HepG2 (cell line): ENCODE results near the gene CTNNA2. TPM values are rescaled to one million over a fixed set of nuclear protein-coding genes. Genes with fewer than 3 reads are reported as not detected.

Experiments used
- ATAC-seq: fragments of 200-7000 bp; cut with Tn5 transposase; 3 replicates; pipeline ENCODE4 v1.9.1; 2020; ENCODE audit warnings: mild to moderate bottlenecking, moderate library complexity
- BruUV-seq: library from RNA; stranded (reverse); fragments of 400-500 nt; replicated peaks from 2 replicates; lab custom pipeline; 2021; lab: Mats Ljungman, UMichigan
- CTCF ChIA-PET: fragments of 300-600 bp; formaldehyde crosslinking; extraction: SDS; loops from one replicate; lab custom pipeline; 2021; ENCODE audit warnings: low total read pairs, inconsistent platforms, low intra/inter-chr PET ratio; lab: Yijun Ruan, JAX
- POLR2A ChIA-PET: fragments of 350-600 bp; sonication (Branson Sonifier 250); formaldehyde crosslinking; loops from one replicate; lab custom pipeline; 2020; ENCODE audit warnings: antibody characterized with exemption, inconsistent platforms; lab: Yijun Ruan, JAX
- DNase-seq: peaks from one replicate; pipeline ENCODE4 v3.0.0-alpha.2; 2015; ENCODE audit warnings: low spot score
- FAIRE-seq: peaks from 3 replicates; lab custom pipeline; 2011; peaks lifted over from hg19 to GRCh38; lab: Jason Lieb, UNC
- H2AFZ ChIP-seq: one replicate; pipeline ENCODE4 v1.6.1; 2011; ENCODE audit warnings: low read length, inconsistent platforms
- H3K27ac ChIP-seq: fragments of 300-600 bp; 3 replicates; pipeline ENCODE4 v1.8.0; 2011; ENCODE audit warnings: mixed run types, mild to moderate bottlenecking, mixed read lengths, low read length, inconsistent platforms; ENCODE audit not compliant: insufficient read depth; ENCODE audit errors: extremely low read length
- H3K27me3 ChIP-seq, 2 experiments: fragments of 200-600 bp in 1 of 2; 2 replicates in 1 of 2; 3 replicates in 1 of 2; pipeline versions ENCODE4 v1.6.0 to v1.8.0; 2011; ENCODE audit warnings: low read length in 2 of 2, mild to moderate bottlenecking in 2 of 2, moderate library complexity in 2 of 2, inconsistent platforms in 1 of 2; ENCODE audit not compliant: insufficient read depth in 2 of 2, control insufficient read depth in 1 of 2
- H3K36me3 ChIP-seq, 2 experiments: fragments of 200-600 bp in 1 of 2; replicated peaks in 1 of 2; 2 replicates in 1 of 2; 3 replicates in 1 of 2; pipeline versions ENCODE4 v1.5.1 to v1.8.0; 2011; ENCODE audit warnings: low read length in 2 of 2, inconsistent platforms in 1 of 2; ENCODE audit not compliant: insufficient read depth in 2 of 2, control insufficient read depth in 1 of 2
- H3K4me1 ChIP-seq: 2 replicates; pipeline ENCODE4 v1.5.1; 2012; ENCODE audit warnings: low read length, inconsistent platforms; ENCODE audit not compliant: insufficient read depth
- H3K4me2 ChIP-seq: 2 replicates; pipeline ENCODE4 v1.6.0; 2011; ENCODE audit warnings: low read depth, low read length, inconsistent platforms
- H3K4me3 ChIP-seq, 3 experiments: fragments of 200-600 bp in 1 of 3; sonication (generic), shearing (Covaris generic) in 1 of 3; replicated peaks in 1 of 3; 2 replicates each; pipeline ENCODE4 v1.5.1; 2011 to 2016; ENCODE audit warnings: low read length in 3 of 3, inconsistent platforms in 2 of 3, low read depth in 2 of 3, mild to moderate bottlenecking in 2 of 3, control low read depth in 1 of 3, mixed read lengths in 1 of 3; ENCODE audit not compliant: insufficient read depth in 1 of 3
- H3K79me2 ChIP-seq: one replicate; pipeline ENCODE4 v1.6.1; 2011; ENCODE audit warnings: low read length, inconsistent platforms; ENCODE audit not compliant: insufficient read depth
- H3K9ac ChIP-seq: 2 replicates; pipeline ENCODE4 v1.6.0; 2011; ENCODE audit warnings: mild to moderate bottlenecking, low read depth, low read length, inconsistent platforms; ENCODE audit not compliant: insufficient read depth
- H3K9me3 ChIP-seq: 2 replicates; pipeline ENCODE4 v1.5.1; 2012; ENCODE audit warnings: mild to moderate bottlenecking, low read length
- H4K20me1 ChIP-seq: 2 replicates; pipeline ENCODE4 v1.6.0; 2011; ENCODE audit warnings: inconsistent platforms, mild to moderate bottlenecking, low read length, moderate library complexity; ENCODE audit not compliant: insufficient read depth
- AHDC1 ChIP-seq: sonication (generic); formaldehyde crosslinking; IDR thresholded peaks from 2 replicates; pipeline ENCODE4 v1.5.1; 2020; ENCODE audit warnings: mild to moderate bottlenecking, missing genetic modification reagents, borderline replicate concordance
- KDM6A ChIP-seq: IDR thresholded peaks from 2 replicates; pipeline ENCODE4 v1.6.1; 2016; ENCODE audit warnings: low read depth
- NFKBIZ ChIP-seq: IDR thresholded peaks from 2 replicates; pipeline ENCODE4 v1.6.1; 2018; ENCODE audit warnings: missing genetic modification reagents, missing compliant biosample characterization
- SNAPC2 ChIP-seq: sonication (generic); formaldehyde crosslinking; IDR thresholded peaks from 2 replicates; pipeline ENCODE4 v1.8.1; 2022; ENCODE audit warnings: mild to moderate bottlenecking, missing genetic modification reagents
- ZNF607 ChIP-seq: sonication (generic); formaldehyde crosslinking; IDR thresholded peaks from 2 replicates; pipeline ENCODE4 v1.5.1; 2020; ENCODE audit warnings: missing genetic modification reagents, mild to moderate bottlenecking, borderline replicate concordance
- ZSCAN25 ChIP-seq: sonication (generic); formaldehyde crosslinking; IDR thresholded peaks from 2 replicates; pipeline ENCODE4 v1.8.0; 2022; ENCODE audit warnings: mild to moderate bottlenecking, missing genetic modification reagents
- WGBS: methylation state at CpG from one replicate; pipeline ENCODE4 v1.1.6; 2017; ENCODE audit warnings: low lambda C conversion rate; 5-methylcytosine and 5-hydroxymethylcytosine counted together
- in situ Hi-C: cut with HindIII; loops from 2 replicates; pipeline ENCODE4 v1.10.0; 2017; ENCODE audit warnings: low pct_unique_long_range_greater_than_20kb; ENCODE audit not compliant: extremely low pct_ligation_motif_present
- intact Hi-C: fragments of 100-400 bp; cut with micrococcal nuclease; formaldehyde crosslinking; loops from one replicate; pipeline ENCODE4 v1.10.0; 2022; ENCODE audit not compliant: unreplicated experiment
- polyA plus RNA-seq, 8 experiments: library from polyadenylated mRNA; depleted of rRNA in 3 of 8; stranded (reverse) in 7 of 8; unstranded in 1 of 8; fragments of >200 nt; fragmentation: Illumina TruSeq in 4 of 8; extraction: Trizol in 4 of 8; gene quantifications; 2 replicates each; pipeline versions ENCODE4 v1.2.1 to v1.2.3, GENCODE V29; 2011 to 2016; ENCODE audit warnings: low read depth in 4 of 8, missing spikeins in 1 of 8, mixed read lengths in 1 of 8; ENCODE audit not compliant: insufficient read depth in 1 of 8
- total RNA-seq, 5 experiments: library from RNA; depleted of rRNA; stranded (reverse); fragments of >200 nt; fragmentation: Illumina TruSeq; extraction: Trizol; gene quantifications; 2 replicates each; pipeline ENCODE4 v1.2.3, GENCODE V29; 2016; ENCODE audit warnings: low read depth in 1 of 5
- TF ChIP-seq, protein P1 (sequence below): sonication (generic); formaldehyde crosslinking; IDR thresholded peaks from 2 replicates; pipeline ENCODE4 v1.4.0; 2020; ENCODE audit warnings: mild to moderate bottlenecking, missing genetic modification reagents

CTNNA2 gene
- total and polyA plus RNA-seq, 2 of the 13 experiments (the other 11 are each of a cell fraction or from before 2014, with no cell fraction given) = not detected

GRCh38 chr2:80591233-80591632, 1078.4 kb downstream of the CTNNA2 start:
- H2AFZ ChIP-seq = no peak overlapping the region
- intact Hi-C loops (no loop called here), in situ Hi-C loops (no loop called here)
- ATAC-seq = no peak
- 11% methylated on average over 2 of the region's 2 CpGs for WGBS
- H3K4me3 ChIP-seq = no peak overlapping the region
- no peak overlapping the region for H3K27ac ChIP-seq
- TF ChIP-seq ZSCAN25 (CRISPR knock-in tag) (no peak), KDM6A (CRISPR knock-in tag) (no peak)
- H3K36me3 ChIP-seq = no peaks in the 10 kb centered on the region
- peaks cover 86% of the 10 kb centered on the region for H3K9me3 ChIP-seq
- CTCF ChIA-PET = no interaction called here
- BruUV-seq = no TSS peak
- DNase-seq = no peak
- no peak overlapping the region for H3K9ac ChIP-seq
- no peaks in the 10 kb centered on the region for H3K4me1 ChIP-seq
- no peak for FAIRE-seq
- no peaks in the 10 kb centered on the region for H3K79me2 ChIP-seq
- H3K27me3 ChIP-seq = no peaks in the 10 kb centered on the region
- POLR2A ChIA-PET = no interaction called here
- H4K20me1 ChIP-seq = no peaks in the 10 kb centered on the region
- H3K4me2 ChIP-seq = no peak overlapping the region

DNA sequence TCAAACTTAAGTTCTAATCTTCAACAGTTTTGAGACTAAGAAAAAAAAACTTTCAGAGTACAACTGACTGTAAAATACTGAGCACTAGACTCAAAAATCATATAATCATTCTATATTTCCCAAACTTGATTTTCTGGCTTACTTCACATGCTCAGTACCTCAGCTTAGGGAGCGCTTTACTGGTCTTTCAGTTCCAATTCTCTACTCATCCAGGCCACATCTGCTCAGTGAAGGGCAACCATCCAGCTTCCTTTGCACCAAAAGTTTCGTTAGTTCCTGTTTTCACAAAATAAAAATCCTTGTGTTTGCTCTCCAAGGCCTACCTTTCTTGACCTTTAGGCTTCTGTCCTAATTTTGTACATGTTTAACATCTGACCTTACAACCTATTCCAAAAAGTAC, 1079.3 kb downstream of the CTNNA2 start:
- H3K9ac ChIP-seq = no peak overlapping the region
- H3K4me2 ChIP-seq = no peak overlapping the region
- H3K79me2 ChIP-seq = no peaks in the 10 kb centered on the region
- ATAC-seq (no peak), DNase-seq (no peak), FAIRE-seq (no peak)
- no peak overlapping the region for H3K27ac ChIP-seq
- BruUV-seq = no TSS peak
- H3K36me3 ChIP-seq = no peaks in the 10 kb centered on the region
- ChIA-PET CTCF (no interaction called here), POLR2A (no interaction called here)
- H4K20me1 ChIP-seq = no peaks in the 10 kb centered on the region
- H3K9me3 ChIP-seq = peaks cover 87% of the 10 kb centered on the region
- no peak overlapping the region for H2AFZ ChIP-seq
- no peaks in the 10 kb centered on the region for H3K27me3 ChIP-seq
- H3K4me1 ChIP-seq = no peaks in the 10 kb centered on the region
- no peak overlapping the region for H3K4me3 ChIP-seq
- in situ Hi-C loops (no loop called here), intact Hi-C loops (no loop called here)
- WGBS = 13% methylated on average over 2 of the region's 2 CpGs
- TF ChIP-seq AHDC1 (CRISPR knock-in tag) (no peak), NFKBIZ (no peak), SNAPC2 (no peak), ZNF607 (CRISPR knock-in tag) (no peak)
- TF ChIP-seq, protein P1, sequence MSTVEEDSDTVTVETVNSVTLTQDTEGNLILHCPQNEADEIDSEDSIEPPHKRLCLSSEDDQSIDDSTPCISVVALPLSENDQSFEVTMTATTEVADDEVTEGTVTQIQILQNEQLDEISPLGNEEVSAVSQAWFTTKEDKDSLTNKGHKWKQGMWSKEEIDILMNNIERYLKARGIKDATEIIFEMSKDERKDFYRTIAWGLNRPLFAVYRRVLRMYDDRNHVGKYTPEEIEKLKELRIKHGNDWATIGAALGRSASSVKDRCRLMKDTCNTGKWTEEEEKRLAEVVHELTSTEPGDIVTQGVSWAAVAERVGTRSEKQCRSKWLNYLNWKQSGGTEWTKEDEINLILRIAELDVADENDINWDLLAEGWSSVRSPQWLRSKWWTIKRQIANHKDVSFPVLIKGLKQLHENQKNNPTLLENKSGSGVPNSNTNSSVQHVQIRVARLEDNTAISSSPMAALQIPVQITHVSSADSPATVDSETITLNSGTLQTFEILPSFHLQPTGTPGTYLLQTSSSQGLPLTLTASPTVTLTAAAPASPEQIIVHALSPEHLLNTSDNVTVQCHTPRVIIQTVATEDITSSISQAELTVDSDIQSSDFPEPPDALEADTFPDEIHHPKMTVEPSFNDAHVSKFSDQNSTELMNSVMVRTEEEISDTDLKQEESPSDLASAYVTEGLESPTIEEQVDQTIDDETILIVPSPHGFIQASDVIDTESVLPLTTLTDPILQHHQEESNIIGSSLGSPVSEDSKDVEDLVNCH (CRISPR knock-in tag) = no peak
